MM.1S (cell line): ENCODE data around the gene DOK3.

Experiments
- DNase-seq: peaks from one replicate; pipeline ENCODE4 v3.0.0-alpha.2; 2015
- H2AFZ ChIP-seq: fragments of 300-600 bp; sonication (generic); 2 replicates; pipeline ENCODE4 v1.6.0; 2016; ENCODE audit warnings: antibody characterized with exemption, low read length
- H3F3A ChIP-seq: fragments of 300-600 bp; sonication (generic); 2 replicates; pipeline ENCODE4 v1.6.1; 2016; ENCODE audit warnings: mild to moderate bottlenecking, antibody characterized with exemption, low read length, moderate library complexity, mixed read lengths; ENCODE audit not compliant: insufficient read depth
- H3K27ac ChIP-seq: fragments of 300-600 bp; sonication (generic); 2 replicates; pipeline ENCODE4 v1.5.1; 2016; ENCODE audit warnings: mild to moderate bottlenecking, low read length
- H3K27me3 ChIP-seq: fragments of 300-600 bp; sonication (generic); replicated peaks from 2 replicates; pipeline ENCODE4 v1.6.0; 2016; ENCODE audit warnings: low read length; ENCODE audit not compliant: insufficient read depth
- H3K36me3 ChIP-seq: fragments of 300-600 bp; sonication (generic); replicated peaks from 2 replicates; pipeline ENCODE4 v1.6.1; 2016; ENCODE audit warnings: mild to moderate bottlenecking, low read length, mixed read lengths; ENCODE audit not compliant: insufficient read depth
- H3K4me1 ChIP-seq: fragments of 300-600 bp; sonication (generic); 2 replicates; pipeline ENCODE4 v1.6.1; 2016; ENCODE audit warnings: low read length, mixed read lengths
- H3K4me2 ChIP-seq: fragments of 300-600 bp; sonication (generic); 2 replicates; pipeline ENCODE4 v1.6.0; 2016; ENCODE audit warnings: low read depth, low read length
- H3K4me3 ChIP-seq: fragments of 300-600 bp; sonication (generic); 2 replicates; pipeline ENCODE4 v1.5.1; 2016; ENCODE audit warnings: low read length, mixed read lengths
- H3K79me2 ChIP-seq: fragments of 300-600 bp; sonication (generic); 2 replicates; pipeline ENCODE4 v1.6.1; 2016; ENCODE audit warnings: mixed run types, low read length, mixed read lengths
- H3K9ac ChIP-seq: fragments of 300-600 bp; sonication (generic); 2 replicates; pipeline ENCODE4 v1.6.1; 2016; ENCODE audit warnings: low read length, mixed read lengths
- H3K9me2 ChIP-seq: fragments of 300-600 bp; sonication (generic); replicated peaks from 2 replicates; pipeline ENCODE4 v1.6.1; 2016; ENCODE audit warnings: mild to moderate bottlenecking, low read length, mixed read lengths; ENCODE audit not compliant: insufficient read depth
- H3K9me3 ChIP-seq: fragments of 300-600 bp; sonication (generic); replicated peaks from 2 replicates; pipeline ENCODE4 v1.6.1; 2016; ENCODE audit warnings: mild to moderate bottlenecking, low read length, mixed read lengths; ENCODE audit not compliant: insufficient read depth
- H4K20me1 ChIP-seq: fragments of 300-600 bp; sonication (generic); 2 replicates; pipeline ENCODE4 v1.6.1; 2016; ENCODE audit warnings: mild to moderate bottlenecking, low read length, moderate library complexity, mixed read lengths; ENCODE audit not compliant: insufficient read depth
- EZH2 ChIP-seq: fragments of 300-600 bp; sonication (generic); optimal IDR thresholded peaks from 2 replicates; pipeline ENCODE3; 2017; ENCODE audit warnings: low read depth, mild to moderate bottlenecking, antibody characterized with exemption, low read length, mixed read lengths
- EZH2phosphoT487 ChIP-seq: fragments of 300-600 bp; sonication (generic); IDR thresholded peaks from 2 replicates; pipeline ENCODE4 v1.6.1; 2018; ENCODE audit warnings: antibody characterized with exemption, low read length
- TF ChIP-seq, protein P1 (sequence below): fragments of 300-600 bp; sonication (generic); IDR thresholded peaks from 2 replicates; pipeline ENCODE4 v1.5.1; 2016; ENCODE audit warnings: antibody characterized with exemption, low read length, mixed read lengths

The DOK3 gene

DNA sequence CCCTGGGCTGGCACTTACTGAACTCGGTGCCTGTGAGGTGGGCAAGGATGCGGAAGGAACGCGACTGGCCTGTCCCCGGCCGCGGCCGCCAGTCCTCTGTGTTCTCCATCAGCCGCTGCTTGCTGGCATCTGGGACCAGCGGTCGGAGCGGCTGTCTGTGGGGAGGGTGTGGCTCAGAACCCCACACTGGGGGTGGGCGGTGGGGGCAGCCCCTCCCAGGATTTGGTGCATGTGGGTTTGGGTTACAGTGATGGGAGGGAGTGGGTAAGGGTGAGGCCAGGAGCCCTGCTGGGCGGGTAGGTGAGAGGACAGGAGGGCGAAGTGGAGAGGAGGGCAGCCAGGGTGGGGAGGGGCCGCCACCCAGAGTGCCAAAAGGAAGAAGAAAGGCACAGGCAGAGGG, 18.6 kb downstream of the DOK3 start:
- Histone ChIP-seq H2AFZ (no peak overlapping the region), H3K27me3 (no peaks in the 10 kb centered on the region), H3K36me3 (no peaks in the 10 kb centered on the region), H3K79me2 (no peaks in the 10 kb centered on the region), H3F3A (peaks cover 6% of the 10 kb centered on the region), H3K9me3 (no peaks in the 10 kb centered on the region), H3K4me3 (no peak overlapping the region), H3K9ac (no peak overlapping the region), H3K27ac (no peak overlapping the region), H3K9me2 (no peaks in the 10 kb centered on the region), H3K4me2 (no peak overlapping the region), H4K20me1 (no peaks in the 10 kb centered on the region), H3K4me1 (peaks cover 11% of the 10 kb centered on the region)
- no peak for DNase-seq
- TF ChIP-seq EZH2 (no peak), EZH2phosphoT487 (no peak)
- TF ChIP-seq, protein P1, sequence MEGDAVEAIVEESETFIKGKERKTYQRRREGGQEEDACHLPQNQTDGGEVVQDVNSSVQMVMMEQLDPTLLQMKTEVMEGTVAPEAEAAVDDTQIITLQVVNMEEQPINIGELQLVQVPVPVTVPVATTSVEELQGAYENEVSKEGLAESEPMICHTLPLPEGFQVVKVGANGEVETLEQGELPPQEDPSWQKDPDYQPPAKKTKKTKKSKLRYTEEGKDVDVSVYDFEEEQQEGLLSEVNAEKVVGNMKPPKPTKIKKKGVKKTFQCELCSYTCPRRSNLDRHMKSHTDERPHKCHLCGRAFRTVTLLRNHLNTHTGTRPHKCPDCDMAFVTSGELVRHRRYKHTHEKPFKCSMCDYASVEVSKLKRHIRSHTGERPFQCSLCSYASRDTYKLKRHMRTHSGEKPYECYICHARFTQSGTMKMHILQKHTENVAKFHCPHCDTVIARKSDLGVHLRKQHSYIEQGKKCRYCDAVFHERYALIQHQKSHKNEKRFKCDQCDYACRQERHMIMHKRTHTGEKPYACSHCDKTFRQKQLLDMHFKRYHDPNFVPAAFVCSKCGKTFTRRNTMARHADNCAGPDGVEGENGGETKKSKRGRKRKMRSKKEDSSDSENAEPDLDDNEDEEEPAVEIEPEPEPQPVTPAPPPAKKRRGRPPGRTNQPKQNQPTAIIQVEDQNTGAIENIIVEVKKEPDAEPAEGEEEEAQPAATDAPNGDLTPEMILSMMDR, result no peak

DNA sequence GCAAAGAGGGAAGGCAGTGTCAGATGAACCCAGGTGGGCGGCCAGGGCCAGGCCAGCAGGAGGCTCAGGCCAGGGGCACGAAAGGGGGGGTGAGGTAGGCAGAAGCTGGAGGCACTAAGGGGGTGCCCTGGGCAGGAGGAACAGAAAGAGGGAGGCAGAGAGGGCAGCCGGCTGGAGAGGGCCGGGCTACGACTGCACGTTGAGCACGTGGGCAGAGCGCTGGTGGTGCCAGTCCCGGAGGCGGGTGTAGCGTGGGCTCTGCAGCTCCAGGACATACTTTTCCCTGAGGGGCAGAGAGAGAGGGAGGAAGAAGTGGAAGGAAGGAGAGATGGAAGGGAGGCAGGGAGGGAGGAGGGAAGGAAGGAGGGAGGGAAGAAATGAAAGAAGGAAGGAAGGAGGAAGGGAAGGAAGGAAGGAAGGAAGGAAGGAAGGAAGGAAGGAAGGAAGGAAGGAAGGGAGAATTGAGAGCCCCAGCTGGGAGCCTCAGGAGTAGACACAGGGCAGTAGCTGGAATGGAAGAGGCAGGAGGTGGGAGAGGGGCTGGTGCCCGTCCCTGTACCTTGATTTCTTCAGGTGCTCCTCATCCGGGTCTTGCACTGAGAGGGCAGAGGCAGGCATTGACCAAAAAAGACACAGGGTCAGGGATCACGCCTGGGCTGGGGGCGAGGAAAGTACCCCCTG, 19.2 kb downstream of the DOK3 start:
- no peaks in the 10 kb centered on the region for H3K79me2 ChIP-seq
- no peak overlapping the region for H3K4me3 ChIP-seq
- no peak overlapping the region; the same call in 1 of the 2 replicates for H3K27ac ChIP-seq
- H3K4me2 ChIP-seq, result peak overlapping the region; percentile 56
- no peak for DNase-seq
- no peaks in the 10 kb centered on the region for H3K9me2 ChIP-seq
- no peaks in the 10 kb centered on the region for H4K20me1 ChIP-seq
- peaks cover 11% of the 10 kb centered on the region for H3K4me1 ChIP-seq
- no peaks in the 10 kb centered on the region for H3K36me3 ChIP-seq
- H3F3A ChIP-seq, result peaks cover 6% of the 10 kb centered on the region
- no peak overlapping the region for H2AFZ ChIP-seq
- H3K9me3 ChIP-seq, result no peaks in the 10 kb centered on the region
- H3K9ac ChIP-seq, result no peak overlapping the region; the same call in 1 of the 2 replicates
- TF ChIP-seq, protein P1, result no peak
- TF ChIP-seq EZH2 (no peak), EZH2phosphoT487 (no peak)
- H3K27me3 ChIP-seq, result no peaks in the 10 kb centered on the region

DNA sequence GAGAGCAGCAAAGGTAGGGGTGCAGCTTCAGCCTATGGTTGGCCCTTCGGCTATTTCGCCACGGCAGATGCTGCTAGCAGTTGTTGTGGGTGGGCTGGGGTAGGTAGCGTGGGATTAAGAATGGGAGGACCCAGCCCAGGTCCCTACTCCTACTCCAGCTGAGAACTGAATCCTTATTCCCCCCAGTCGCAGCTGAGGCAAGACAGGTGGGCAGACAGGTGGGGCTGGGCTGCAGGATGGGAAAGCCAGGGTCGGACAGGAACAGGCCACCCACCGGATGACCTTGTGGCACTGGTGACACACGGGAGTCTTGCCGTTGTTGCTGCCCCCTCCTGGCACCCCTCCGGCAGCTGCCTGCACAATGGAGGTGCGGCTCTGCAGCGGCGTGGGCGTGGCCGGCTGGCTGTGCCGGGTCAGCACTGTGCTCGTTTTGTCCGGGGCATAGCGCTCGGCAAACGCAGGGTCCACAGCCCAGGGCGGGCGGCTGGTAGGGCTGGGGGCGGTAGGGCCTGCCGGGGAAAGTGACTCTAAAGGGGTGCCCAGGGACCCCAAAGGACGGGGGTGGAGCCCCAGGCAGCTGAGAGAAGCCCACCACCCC, 20.4 kb downstream of the DOK3 start:
- Histone ChIP-seq H4K20me1 (no peaks in the 10 kb centered on the region), H3K9ac (no peak overlapping the region; the same call in 1 of the 2 replicates), H3K9me2 (no peaks in the 10 kb centered on the region), H3K27me3 (no peaks in the 10 kb centered on the region), H3K36me3 (no peaks in the 10 kb centered on the region), H3K27ac (no peak overlapping the region), H3K4me2 (peak overlapping the region; percentile 56; the same call in 1 of the 2 replicates), H3K4me3 (peak overlapping the region; percentile 22; the same call in 1 of the 2 replicates), H3F3A (peaks cover 6% of the 10 kb centered on the region), H3K79me2 (no peaks in the 10 kb centered on the region), H3K4me1 (peaks cover 11% of the 10 kb centered on the region), H2AFZ (0 out of 2 replicates have a peak overlapping the region, but pooled peaks have one; percentile 34), H3K9me3 (no peaks in the 10 kb centered on the region)
- TF ChIP-seq EZH2phosphoT487, result no peak
- TF ChIP-seq, protein P1, result peak; percentile 48
- DNase-seq, result peak; percentile 70
